Stimulated activated naive B cell treated with anti-CD40 and anti-IgM and Interleukin-4, amounts not matched to agents 10 μg/mL and 1 μg/mL and 100 μg/mL, for 72 hours (primary cell): ENCODE data around the gene ARPC2.
A peak's percentile ranks its signal among the peaks of the same experiment; 100 is the strongest.

ENCODE experiments used
- ATAC-seq, 2 donors: fragments of 150-1000 bp; cut with Tn5 transposase; replicated peaks; 2 replicates each; pipeline ENCODE4 v1.10.0; 2021; ENCODE audit warnings: moderate library complexity in 1 of 2
- DNase-seq: peaks from one replicate; pipeline ENCODE4 v3.0.0; 2021
- H3K27ac Mint-ChIP-seq: one replicate; pipeline ENCODE4 v1.8.0; 2022; ENCODE audit warnings: mild to moderate bottlenecking, mixed read lengths
- H3K27me3 Mint-ChIP-seq, 2 donors: one replicate each; pipeline ENCODE4 v1.8.0; 2022; ENCODE audit warnings: mixed read lengths in 2 of 2
- H3K36me3 Mint-ChIP-seq, 2 donors: one replicate each; pipeline ENCODE4 v1.8.0; 2022; ENCODE audit warnings: mixed read lengths in 2 of 2, mild to moderate bottlenecking in 1 of 2
- H3K4me1 Mint-ChIP-seq, 2 donors: one replicate each; pipeline ENCODE4 v1.8.0; 2022; ENCODE audit warnings: mixed read lengths in 2 of 2, mild to moderate bottlenecking in 1 of 2
- H3K4me3 Mint-ChIP-seq, 2 donors: one replicate each; pipeline ENCODE4 v1.8.0; 2022; ENCODE audit warnings: mild to moderate bottlenecking in 2 of 2, mixed read lengths in 2 of 2, moderate library complexity in 1 of 2
- H3K9me3 Mint-ChIP-seq, 2 donors: one replicate each; pipeline ENCODE4 v1.8.0; 2022; ENCODE audit warnings: mixed read lengths in 2 of 2, mild to moderate bottlenecking in 1 of 2

The ARPC2 gene

DNA sequence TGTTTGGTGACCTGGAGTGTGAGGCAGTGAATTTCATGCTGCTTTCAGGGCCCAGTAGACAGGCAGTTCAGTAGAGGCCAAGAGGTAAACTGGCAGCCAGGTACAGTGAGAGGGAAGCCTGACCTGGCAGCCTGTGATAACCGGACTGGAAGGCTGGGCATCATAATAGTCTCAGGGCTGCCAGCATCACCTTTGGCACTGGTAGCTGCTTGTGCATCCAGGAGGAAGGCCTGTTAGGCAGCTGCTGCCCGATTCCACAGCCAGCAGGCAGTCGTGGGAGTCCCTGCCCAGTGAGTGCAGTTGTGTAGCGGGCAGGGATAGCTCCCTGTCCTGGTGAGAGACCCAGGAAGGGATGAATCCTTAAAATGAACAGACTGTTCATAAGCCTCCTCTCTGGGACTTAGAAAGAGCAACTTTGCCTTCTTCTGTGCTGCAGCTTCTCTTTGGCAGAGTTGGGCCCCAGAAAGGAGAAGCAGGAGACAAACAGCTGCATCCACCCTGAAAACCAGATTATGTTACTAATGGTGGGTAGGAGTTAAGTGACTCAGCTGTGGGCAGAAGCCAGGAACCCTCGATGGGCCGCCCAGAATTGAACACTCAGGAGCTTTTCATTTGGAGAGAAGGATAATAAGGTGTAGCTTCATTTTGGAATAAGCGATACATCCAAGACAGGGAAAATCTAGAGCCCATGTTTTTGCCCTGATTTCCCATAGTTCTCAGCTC, 35.7 kb downstream of the ARPC2 start:
- peaks cover 25 to 51% of the 10 kb centered on the region in 2 donors for H3K4me1 Mint-ChIP-seq
- H3K27me3 Mint-ChIP-seq: no peaks in the 10 kb centered on the region
- H3K9me3 Mint-ChIP-seq: no peaks in the 10 kb centered on the region
- peak overlapping the region; percentile 88 for H3K27ac Mint-ChIP-seq
- DNase-seq: no peak
- H3K36me3 Mint-ChIP-seq: peaks cover 53 to 70% of the 10 kb centered on the region in 2 donors
- ATAC-seq: no peak
- no peak overlapping the region for H3K4me3 Mint-ChIP-seq

DNA sequence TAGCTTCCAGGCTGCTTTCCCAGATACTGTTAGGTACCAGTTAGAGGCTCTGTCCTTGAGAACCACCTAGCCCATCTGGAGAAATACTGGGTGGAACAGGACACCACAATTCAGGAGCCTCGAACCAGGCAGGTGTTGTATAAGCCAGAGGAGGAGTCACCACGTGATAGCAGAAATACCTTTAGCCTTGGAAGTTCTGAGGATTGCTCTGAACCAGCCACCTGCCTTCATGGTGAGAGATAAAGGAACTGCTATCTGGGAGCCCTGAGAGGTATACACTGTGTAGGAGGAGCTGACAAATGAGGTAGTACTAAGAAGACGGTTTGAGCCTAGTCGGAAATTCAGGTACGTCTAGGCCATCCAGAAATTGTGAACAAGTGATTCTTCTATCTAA, 36.2 kb downstream of the ARPC2 start:
- no peak for DNase-seq
- no peak for ATAC-seq
- Mint-ChIP-seq H3K4me3 (no peak overlapping the region), H3K27ac (peak overlapping the region; percentile 88), H3K4me1 (peaks cover 25 to 56% of the 10 kb centered on the region in 2 donors), H3K9me3 (no peaks in the 10 kb centered on the region), H3K27me3 (no peaks in the 10 kb centered on the region), H3K36me3 (peaks cover 50 to 68% of the 10 kb centered on the region in 2 donors)

DNA sequence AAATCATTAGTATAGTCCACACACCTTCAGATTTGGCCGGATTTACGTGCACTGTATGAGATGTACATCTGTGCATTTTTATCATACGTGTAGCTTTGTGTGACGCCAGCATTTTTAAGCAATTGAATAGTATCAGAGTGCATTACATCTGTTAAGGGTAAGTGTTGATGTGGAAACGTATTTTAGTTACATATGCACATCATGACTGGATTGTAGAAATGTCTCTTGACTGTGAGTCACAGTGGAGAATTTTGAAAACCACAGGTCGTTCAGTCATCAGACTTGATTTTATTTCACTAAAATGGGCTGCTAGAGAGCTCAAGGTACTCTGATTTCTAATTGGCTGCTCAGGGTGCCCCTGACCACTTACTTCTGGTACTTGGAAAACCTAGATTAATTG, 38.5 kb downstream of the ARPC2 start:
- no peak overlapping the region for H3K4me3 Mint-ChIP-seq
- peaks cover 41 to 70% of the 10 kb centered on the region in 2 donors for H3K4me1 Mint-ChIP-seq
- no peak for DNase-seq
- peaks cover 40 to 57% of the 10 kb centered on the region in 2 donors for H3K36me3 Mint-ChIP-seq
- H3K27me3 Mint-ChIP-seq: no peaks in the 10 kb centered on the region
- no peaks in the 10 kb centered on the region for H3K9me3 Mint-ChIP-seq
- no peak overlapping the region for H3K27ac Mint-ChIP-seq
- no peak for ATAC-seq

DNA sequence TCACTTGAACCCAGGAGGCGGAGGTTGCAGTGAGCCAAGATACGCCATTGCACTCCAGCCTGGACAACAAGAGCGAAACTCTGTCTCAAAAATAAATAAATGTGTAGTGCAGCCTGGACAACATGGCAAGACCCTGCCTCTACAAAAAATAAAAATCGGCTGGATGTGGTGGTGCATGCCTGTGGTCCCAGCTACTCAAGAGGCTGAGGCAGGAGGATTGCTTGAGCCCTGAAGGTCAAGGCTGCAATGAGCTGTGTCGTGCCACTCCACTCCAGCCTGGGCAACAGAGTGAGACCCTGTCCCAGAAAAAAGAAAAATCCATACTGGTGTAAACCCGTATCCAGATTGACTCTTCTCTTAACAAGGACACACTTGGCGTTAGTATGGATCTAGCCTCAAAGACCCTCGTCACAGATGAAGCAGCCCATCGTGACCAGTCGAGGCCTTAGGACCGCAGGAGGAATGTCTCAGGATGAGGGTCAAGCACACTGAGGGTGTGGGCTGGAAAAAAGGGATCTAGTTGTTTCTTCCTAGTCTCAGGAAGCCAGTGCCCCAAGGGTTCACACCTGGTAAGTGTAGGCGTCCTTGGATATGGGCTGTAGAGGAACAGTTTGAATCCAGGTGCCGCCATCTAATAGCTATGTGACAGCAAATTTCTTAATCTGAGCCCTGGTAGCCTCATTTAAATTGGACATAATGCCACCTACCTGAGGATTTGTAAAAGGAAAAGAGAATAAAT, 39.8 kb downstream of the ARPC2 start:
- H3K9me3 Mint-ChIP-seq: no peaks in the 10 kb centered on the region
- H3K4me1 Mint-ChIP-seq: peaks cover 49 to 83% of the 10 kb centered on the region in 2 donors
- H3K36me3 Mint-ChIP-seq: peaks cover 30 to 51% of the 10 kb centered on the region in 2 donors
- H3K27ac Mint-ChIP-seq: peak overlapping the region; percentile 83
- DNase-seq (no peak), ATAC-seq (no peak)
- H3K27me3 Mint-ChIP-seq: no peaks in the 10 kb centered on the region
- peak overlapping the region in 1 of 2 donors; percentile 8 for H3K4me3 Mint-ChIP-seq

DNA sequence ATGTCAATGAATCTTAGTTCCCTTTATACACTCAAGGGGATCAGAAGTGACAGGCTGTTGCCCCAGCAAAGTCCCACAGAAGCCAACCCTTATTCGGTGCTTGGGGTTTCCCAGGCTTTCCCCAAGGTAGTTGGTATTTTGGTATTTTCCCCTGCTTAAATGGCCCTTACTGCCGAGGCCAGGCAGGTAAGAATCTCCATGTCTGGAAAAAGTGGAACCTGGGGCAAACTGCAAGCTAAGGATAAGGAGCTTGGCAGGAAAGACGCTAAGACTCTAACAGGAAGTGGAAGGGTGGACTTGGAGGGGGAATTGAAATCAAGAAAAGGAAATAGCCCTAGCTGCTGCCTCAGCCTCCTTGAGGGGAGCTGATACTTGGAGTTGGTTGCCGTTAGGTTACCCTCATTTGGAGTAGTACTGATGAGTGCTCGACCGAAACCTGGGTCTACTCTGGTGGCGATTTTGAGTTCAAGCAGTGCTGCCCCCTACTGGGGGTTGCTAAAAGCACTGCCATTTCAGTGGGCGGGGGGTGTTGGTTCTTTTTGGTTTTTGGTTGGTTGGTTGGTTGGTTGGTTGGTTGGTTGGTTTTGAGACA, 40.5 kb downstream of the ARPC2 start:
- Mint-ChIP-seq H3K27ac (peak overlapping the region; percentile 94), H3K36me3 (peaks cover 28 to 51% of the 10 kb centered on the region in 2 donors), H3K27me3 (no peaks in the 10 kb centered on the region), H3K9me3 (no peaks in the 10 kb centered on the region), H3K4me1 (peaks cover 52 to 88% of the 10 kb centered on the region in 2 donors), H3K4me3 (peak overlapping the region; percentile 59 to 65)
- DNase-seq: peak; percentile 81
- peak; percentile 93 to 95 for ATAC-seq

DNA sequence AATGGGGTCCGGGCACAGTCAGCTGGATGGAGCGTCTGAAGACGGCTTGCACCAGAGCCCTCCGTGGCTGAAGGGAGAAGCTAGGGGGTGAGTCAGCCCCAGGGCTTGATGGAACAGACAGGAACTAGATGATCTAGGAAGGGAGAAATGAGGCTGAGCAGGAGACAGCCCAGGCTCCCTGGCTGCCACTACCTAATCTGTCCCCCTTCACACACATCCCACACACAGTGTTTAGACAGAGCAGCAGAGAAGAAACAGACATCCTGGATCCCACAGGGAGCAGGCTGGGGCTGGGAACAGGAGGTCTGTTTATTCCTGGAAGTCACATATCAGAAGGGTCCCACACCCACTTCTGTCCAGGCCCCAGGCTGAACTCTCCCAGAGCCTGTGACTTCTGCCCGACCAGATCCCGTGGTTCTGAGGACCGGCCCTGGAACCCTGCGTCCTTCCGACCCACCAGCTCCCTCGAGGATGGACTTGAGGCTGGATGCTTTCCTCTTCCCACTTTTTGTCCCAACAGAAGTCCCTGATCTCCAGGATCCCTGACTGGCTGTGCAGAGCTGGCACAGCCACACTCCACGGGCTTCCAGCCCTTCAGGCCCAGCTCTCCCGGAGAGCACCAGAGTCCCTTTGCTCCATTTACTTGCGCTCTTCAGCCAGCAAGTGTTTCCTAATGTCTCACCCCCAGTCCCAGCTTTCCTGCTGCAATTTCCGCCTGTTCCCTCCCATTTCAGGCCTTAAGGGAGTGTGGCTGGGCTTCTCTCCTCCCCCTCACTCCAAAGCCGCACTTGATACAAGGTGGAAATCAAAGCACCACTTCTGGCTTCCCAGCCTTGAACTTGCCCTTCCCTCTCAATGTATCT, 42.3 kb downstream of the ARPC2 start:
- H3K4me1 Mint-ChIP-seq: peaks cover 58 to 93% of the 10 kb centered on the region in 2 donors
- DNase-seq: no peak

DNA sequence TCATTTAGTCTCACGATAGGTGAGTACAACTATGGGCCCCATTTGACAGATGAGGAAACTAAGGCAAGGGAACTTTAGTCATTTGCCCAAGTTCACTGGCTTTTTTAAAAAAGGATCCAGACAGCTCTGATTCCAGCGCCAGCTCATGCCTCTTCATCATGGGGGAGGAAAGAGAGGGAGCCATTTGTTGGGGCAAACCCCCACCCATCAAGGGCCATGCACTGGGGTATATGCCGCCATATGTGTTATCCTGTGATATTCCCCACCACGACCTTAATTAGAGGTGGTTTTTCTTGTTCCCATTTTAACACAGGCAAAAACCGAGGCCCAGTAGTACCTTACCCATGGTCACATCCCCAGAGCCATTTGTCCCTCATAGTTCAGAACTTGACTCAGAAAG, 43.2 kb downstream of the ARPC2 start:
- Mint-ChIP-seq H3K27ac (peak overlapping the region; percentile 65), H3K4me1 (peaks cover 58 to 92% of the 10 kb centered on the region in 2 donors), H3K36me3 (peaks cover 27 to 50% of the 10 kb centered on the region in 2 donors), H3K27me3 (no peaks in the 10 kb centered on the region), H3K9me3 (no peaks in the 10 kb centered on the region), H3K4me3 (no peak overlapping the region)
- ATAC-seq (no peak), DNase-seq (no peak)

More for the DNA sequence above, 42.3 kb downstream of the ARPC2 start:
- no peak for ATAC-seq
- no peaks in the 10 kb centered on the region for H3K27me3 Mint-ChIP-seq
- H3K27ac Mint-ChIP-seq: peak overlapping the region; percentile 86
- peak overlapping the region; percentile 6 to 31 for H3K4me3 Mint-ChIP-seq
- no peaks in the 10 kb centered on the region for H3K9me3 Mint-ChIP-seq
- H3K36me3 Mint-ChIP-seq: peaks cover 29 to 52% of the 10 kb centered on the region in 2 donors

DNA sequence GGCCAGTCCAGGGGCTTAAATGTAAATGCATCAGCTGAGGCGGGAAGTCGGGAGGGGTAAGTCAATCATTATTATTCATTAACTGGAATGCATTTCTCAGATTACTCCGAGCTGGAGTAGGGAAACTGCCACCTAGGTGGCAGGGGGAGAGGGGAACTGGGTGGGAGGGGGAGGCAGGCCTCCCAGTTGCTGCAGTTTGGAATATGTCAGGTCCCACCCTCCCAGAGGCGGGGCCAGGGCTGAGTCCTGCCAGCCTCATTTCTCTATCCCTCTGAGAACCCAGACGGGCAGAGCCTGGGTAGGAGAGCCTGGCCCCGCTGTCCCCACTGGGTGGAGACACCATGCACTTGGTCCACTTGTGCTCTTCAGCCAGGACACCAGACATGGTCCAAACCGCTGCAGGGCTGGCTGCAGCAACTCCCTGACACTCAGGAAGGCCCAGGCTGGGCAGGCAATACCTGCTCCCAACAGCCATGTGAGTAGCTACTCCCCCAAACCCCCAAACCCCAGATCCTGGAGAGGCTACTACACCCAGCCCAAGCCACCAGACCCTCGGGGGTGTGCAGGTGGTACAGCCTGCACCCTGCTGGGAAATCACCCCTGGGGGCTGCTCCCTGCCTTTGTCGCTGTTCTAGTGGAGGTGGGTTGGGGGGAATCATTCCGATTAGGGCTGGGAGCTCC, 43.9 kb downstream of the ARPC2 start, which contains the start of gene GPBAR1:
Gene GPBAR1, plus strand, starts transcription at position 274 of the 681 bp plus-strand sequence. CDS start 1,710 bp downstream, outside the sequence.
- H3K36me3 Mint-ChIP-seq: peaks cover 30 to 50% of the 10 kb centered on the region in 2 donors
- H3K4me3 Mint-ChIP-seq: peak within 1 kb of the TSS; percentile 10 to 31
- no peak for ATAC-seq
- no peaks in the 10 kb centered on the region for H3K27me3 Mint-ChIP-seq
- H3K4me1 Mint-ChIP-seq: peaks cover 58 to 92% of the 10 kb centered on the region in 2 donors
- H3K27ac Mint-ChIP-seq: peak within 1 kb of the TSS; percentile 65
- no peaks in the 10 kb centered on the region for H3K9me3 Mint-ChIP-seq
- no peak for DNase-seq

DNA sequence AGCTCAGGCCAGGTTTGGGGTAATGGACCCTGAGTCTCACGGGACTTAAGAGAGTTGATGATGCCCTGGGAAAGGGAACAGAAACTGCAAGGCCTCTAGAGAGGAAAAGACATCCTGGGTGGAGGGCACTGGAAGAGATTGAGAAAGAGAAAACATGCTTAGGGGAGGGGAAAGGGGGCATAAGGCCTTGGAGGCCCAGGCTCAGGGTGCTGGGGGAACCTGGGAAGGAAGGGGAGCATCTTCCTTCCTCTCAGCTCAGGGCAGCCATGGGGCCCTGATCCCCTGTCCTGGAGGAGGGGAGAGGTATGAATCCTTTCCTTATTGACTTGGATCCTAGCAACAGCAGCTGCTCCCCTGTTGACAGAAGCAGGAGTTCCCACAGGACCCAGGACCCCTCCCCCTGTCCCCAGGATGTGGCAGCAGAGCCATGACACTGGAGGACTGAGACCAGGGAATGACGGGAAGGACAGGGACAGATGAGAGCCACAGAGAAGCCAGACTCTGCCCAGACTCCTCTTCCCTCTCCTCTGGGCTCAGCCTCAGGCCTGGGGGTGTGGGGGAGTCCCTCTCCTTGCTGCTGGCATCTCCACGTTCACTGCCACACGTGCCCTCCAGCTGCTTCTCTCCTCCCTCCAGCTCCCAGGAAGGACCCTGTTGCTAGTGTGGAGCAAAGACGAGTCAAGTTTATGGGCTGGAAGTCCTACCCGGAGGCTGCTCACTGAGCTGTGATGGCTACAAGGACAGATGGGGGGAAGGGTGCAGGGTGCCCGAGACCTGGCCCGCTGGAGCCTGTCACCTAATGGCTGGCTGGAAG, 44.6 kb downstream of the ARPC2 start:
- H3K4me1 Mint-ChIP-seq: peaks cover 55 to 90% of the 10 kb centered on the region in 2 donors

DNA sequence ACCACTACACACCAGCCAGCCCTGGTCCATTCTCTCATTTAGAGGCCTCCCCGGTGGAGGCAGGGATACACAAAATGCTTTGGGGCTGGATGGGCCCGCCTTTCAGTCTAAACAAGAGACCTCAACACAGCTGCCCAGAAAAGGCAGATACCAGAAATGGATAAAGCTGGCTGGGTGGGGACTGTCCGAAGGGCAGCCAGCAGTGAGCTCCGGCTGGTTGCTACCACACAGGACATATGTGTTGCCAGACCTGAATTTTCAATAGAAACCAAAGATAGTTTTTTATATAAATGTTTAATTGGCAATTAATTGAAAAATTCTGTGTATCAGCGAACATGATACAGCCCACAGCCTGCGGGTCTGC, 45.2 kb downstream of the ARPC2 start:
- H3K27ac Mint-ChIP-seq: no peak overlapping the region
- H3K9me3 Mint-ChIP-seq: no peaks in the 10 kb centered on the region
- ATAC-seq (no peak), DNase-seq (no peak)
- H3K4me3 Mint-ChIP-seq: no peak overlapping the region
- H3K36me3 Mint-ChIP-seq: peaks cover 38 to 55% of the 10 kb centered on the region in 2 donors
- H3K4me1 Mint-ChIP-seq: peaks cover 56 to 90% of the 10 kb centered on the region in 2 donors
- H3K27me3 Mint-ChIP-seq: no peaks in the 10 kb centered on the region

More for the DNA sequence above, 44.6 kb downstream of the ARPC2 start:
- H3K4me3 Mint-ChIP-seq: peak overlapping the region; percentile 10 to 25
- DNase-seq: no peak
- H3K27me3 Mint-ChIP-seq: no peaks in the 10 kb centered on the region
- H3K9me3 Mint-ChIP-seq: no peaks in the 10 kb centered on the region
- peaks cover 32 to 49% of the 10 kb centered on the region in 2 donors for H3K36me3 Mint-ChIP-seq
- peak overlapping the region; percentile 62 for H3K27ac Mint-ChIP-seq
- ATAC-seq: peak in 1 of 2 donors; percentile 14

DNA sequence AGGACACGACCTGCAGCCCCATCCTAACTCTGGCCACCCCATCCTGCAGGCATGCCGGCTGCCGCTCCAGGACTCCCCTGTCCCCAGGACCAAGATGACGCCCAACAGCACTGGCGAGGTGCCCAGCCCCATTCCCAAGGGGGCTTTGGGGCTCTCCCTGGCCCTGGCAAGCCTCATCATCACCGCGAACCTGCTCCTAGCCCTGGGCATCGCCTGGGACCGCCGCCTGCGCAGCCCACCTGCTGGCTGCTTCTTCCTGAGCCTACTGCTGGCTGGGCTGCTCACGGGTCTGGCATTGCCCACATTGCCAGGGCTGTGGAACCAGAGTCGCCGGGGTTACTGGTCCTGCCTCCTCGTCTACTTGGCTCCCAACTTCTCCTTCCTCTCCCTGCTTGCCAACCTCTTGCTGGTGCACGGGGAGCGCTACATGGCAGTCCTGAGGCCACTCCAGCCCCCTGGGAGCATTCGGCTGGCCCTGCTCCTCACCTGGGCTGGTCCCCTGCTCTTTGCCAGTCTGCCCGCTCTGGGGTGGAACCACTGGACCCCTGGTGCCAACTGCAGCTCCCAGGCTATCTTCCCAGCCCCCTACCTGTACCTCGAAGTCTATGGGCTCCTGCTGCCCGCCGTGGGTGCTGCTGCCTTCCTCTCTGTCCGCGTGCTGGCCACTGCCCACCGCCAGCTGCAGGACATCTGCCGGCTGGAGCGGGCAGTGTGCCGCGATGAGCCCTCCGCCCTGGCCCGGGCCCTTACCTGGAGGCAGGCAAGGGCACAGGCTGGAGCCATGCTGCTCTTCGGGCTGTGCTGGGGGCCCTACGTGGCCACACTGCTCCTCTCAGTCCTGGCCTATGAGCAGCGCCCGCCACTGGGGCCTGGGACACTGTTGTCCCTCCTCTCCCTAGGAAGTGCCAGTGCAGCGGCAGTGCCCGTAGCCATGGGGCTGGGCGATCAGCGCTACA, 45.9 kb downstream of the ARPC2 start:
- Mint-ChIP-seq H3K4me1 (peaks cover 56 to 88% of the 10 kb centered on the region in 2 donors), H3K9me3 (no peaks in the 10 kb centered on the region), H3K36me3 (peaks cover 44 to 56% of the 10 kb centered on the region in 2 donors), H3K4me3 (no peak overlapping the region), H3K27me3 (no peaks in the 10 kb centered on the region), H3K27ac (peak overlapping the region; percentile 51)
- DNase-seq (no peak), ATAC-seq (no peak)
